UCSD-AML1 (cell line): ENCODE measurements around the gene KIF3C.
"Not testable (repeated sequence)": the region's sequence is repeated elsewhere in the genome, so short reads cannot be mapped to it uniquely, and the experiment has no call there.

ENCODE experiments used
- DNase-seq: peaks from one replicate; lab custom pipeline; 2025; ENCODE audit not compliant: unreplicated experiment; lab: John Stamatoyannopoulos, UW

The KIF3C gene

DNA sequence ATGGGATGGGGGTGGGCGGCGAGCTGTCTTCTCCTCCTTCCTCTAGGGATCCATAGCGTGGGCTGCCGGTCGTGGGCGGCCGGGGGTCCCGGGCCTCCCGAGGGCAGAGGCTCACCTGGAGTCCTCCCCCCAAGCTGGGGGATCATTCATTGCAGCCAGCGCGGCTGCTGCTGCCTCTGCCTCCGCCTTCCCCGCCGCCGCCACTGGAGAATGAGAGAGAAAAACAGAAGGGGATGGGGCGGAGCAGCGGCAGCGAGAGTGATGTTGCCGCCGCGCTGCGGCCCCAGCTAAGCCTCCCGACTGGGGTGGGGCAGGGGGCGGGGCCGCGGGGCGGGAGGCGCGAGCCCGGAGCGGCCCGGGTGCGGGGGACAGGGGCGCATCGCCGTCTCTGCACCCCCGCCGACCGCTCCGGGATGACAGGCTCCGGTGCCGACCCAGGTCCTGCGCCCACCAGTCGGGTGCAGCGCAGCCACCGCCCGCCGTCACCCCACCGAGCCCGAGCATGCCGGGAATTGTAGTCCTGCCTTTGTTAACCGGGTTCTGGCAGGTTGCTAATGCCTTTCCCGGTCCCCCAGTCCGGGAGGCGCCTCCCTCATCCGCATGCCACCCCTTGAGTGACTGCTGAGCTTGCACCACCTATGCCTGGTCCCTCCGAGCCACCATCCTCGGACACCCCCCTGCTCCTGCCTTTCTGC, at the start of gene KIF3C:
TSS of gene KIF3C (minus strand) at position 225 of the 695 bp plus-strand sequence. CDS start 580 bp downstream, outside the sequence.
- peak; percentile 72 for DNase-seq

DNA sequence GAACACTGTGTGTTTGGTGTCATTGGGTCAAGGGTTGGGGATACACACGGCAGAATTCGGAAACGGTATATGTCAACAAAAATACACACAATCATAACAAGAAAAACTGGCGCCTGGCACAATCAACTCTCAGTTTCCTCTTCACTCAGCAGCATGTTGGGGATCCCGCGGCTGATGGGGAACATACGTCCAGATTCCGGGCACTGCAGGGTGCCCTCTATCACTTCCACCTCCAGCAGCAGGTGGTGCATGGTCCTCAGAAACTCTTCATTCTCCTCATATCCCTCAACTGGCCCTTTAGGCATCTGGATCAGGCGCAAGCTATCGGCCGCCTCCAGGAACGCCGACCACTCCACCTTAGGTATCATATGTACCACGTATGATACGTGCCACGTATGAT, 45.8 kb upstream of the KIF3C start:
- not testable (repeated sequence) for DNase-seq

DNA sequence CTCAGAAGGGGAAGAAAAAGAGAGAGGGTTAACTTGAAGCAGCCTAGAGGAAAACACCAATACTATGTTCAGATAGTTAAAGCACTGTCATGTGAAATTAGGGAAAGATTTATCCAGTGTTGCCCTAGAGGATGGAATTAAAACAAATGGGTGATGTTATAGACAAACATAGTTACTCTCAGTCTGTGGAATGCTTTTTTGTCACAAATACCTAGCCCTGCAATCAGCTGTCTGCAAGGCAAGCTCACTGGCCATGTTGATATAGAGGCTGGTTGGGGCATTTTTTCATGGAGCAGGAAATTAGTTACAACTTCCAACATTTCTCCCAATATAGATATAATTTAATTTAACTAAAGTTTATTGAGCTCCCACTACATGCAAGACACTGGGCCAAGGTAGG, 43.2 kb upstream of the KIF3C start:
- no peak for DNase-seq

GRCh38 chr2:26024260-26024659, 42.0 kb upstream of the KIF3C start:
- DNase-seq, result no peak

GRCh38 chr2:26020231-26020640, 37.9 kb upstream of the KIF3C start:
- no peak for DNase-seq

DNA sequence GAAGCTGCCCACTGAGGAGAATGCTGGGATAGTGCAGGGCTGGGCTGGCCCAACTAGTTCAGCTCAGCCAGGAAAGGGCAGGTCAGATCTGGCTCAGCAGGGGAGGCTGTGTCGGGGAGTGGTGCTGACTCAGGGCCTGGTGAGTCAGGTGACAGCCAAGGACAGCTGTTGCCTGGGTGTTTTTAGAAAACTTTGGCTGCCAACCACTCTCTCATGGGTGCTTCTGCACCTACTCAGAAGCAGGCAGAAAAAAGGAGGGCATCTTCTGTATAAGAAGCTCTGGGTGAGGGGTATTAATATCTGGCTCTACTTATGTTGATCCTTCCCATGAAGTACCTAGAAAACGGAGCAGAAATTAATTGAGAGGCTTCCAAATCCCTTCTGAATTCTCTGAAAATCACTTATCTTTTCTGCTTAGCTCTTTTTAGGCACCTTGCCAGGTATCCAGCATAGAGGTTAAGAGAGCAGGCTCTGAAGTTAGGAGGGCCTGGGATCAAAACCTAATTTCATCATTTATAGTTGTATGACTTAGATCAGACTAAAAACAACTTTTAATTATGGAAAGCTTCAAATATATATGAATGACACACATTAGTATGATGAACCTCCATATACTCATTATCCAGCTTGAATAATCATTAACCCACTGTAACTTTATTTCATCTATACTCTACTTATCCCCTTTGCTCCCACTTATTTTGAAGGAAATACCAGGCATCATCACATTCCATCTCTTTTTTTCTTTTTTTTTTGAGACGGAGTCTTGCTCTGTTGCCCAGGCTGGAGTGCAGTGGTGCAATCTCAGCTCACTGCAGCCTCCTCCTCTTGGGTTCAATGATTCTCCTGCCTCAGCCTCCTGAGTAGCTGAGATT, 36.1 kb upstream of the KIF3C start:
- peak; percentile 56 for DNase-seq

GRCh38 chr2:26017464-26018183, 35.3 kb upstream of the KIF3C start:
- no peak for DNase-seq

DNA sequence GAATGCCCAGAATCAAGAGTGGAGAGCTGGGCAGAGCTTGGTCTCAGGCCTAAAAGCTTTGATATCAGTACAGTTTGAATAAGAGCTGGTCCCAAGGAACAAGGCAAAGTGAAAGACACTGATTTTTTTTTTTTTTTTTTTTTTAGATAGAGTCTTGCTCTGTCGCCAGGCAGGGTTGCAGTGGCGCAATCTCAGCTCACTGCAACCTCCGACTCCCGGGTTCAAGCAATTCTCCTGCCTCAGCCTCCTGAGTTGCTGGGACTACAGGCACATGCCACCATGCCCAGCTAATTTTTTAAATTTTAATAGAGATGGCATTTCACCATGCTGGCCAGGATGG, 34.4 kb upstream of the KIF3C start:
- not testable (repeated sequence) for DNase-seq

DNA sequence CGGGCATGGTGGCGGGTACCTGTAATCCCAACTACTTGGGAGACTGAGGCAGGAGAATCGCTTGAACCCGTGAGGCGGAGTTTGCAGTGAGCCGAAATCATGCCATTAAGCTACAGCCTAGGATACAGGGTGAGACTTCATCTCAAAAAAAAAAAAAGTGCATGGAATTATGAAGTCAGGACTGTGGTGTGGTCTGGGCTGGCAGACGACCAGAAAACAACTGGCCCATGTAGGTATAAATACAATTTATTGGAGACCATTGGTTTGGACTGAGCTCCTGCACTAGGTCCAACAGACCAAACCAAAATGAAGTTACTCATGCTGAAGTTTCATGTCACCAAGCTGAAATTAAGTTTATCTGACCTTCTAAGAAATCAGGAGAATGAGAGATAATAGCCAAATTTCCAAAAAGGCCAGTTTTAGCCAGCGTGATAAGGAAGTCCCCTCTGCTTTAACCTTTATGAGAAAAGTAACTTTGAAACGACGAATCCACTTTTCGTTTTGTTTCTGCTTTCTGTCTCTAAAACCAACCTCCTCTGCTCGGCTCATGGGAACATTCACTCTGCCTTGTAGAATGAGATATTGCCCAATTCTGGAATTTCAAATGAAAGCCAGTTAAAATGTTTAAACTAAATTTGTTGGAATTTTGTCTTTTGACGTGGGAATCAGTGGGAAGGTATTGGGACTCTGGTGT, 33.9 kb upstream of the KIF3C start:
- DNase-seq, result no peak

DNA sequence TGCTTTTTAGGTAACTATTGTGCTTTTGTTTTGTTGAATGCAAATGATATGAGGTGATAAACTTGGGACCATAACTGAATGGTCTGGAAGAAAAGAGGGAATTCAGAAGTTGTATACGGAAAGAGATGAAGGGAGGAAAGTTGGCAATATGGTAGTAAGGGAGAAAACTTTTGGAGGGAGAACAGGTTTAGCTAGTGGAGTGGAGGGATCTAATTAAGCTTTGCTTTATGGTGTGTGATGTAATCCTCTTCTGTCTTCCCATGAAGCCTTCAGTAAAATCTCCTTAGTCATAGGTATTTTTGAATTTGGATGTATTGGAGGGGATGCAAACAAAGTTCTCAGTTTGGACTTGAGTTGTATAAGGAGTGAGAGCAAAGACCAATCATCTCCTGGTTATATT, 31.4 kb upstream of the KIF3C start:
- DNase-seq, result no peak

GRCh38 chr2:26011990-26012856, 29.9 kb upstream of the KIF3C start:
- DNase-seq, result peak; percentile 40

GRCh38 chr2:26011609-26011989, 29.3 kb upstream of the KIF3C start:
- DNase-seq, result no peak

- no peak for DNase-seq
Observed at GRCh38 chr2:26010943-26011342, 28.6 kb upstream of the KIF3C start.

GRCh38 chr2:26009567-26009963, 27.3 kb upstream of the KIF3C start:
- no peak for DNase-seq

DNA sequence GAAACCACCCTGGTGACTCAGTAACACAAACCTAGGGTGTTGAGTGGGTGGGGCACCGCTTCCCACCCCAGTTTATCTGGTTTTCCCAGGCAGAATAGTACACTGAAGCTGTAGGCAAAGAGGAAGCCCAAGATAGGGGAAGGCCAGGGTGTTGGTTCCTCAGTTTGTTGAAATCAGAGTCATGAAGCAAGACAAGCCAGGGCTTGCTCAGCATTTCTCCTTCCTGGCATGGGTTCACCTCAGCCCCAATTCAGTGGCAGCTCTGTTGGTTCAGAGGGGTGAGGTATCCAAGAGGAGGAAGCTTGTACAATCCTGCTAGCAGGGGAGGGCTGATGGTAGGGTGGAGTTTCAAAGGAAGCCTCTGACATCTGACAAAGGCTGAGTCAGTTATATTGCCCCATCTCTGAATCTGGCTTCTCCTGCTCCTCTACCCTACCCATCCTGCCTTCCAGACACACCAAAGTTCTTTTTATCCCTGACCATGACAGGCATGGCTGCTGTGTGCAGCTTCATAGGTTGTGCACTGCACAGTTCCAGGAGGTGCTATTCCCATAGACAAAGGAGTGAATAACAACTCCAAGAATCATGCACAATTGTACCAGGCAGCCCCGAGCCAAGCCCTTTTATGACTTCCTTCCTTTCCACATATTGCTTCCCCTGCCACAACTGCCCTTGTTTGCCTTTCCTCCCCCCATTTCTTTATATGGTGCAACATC, 26.7 kb upstream of the KIF3C start:
- peak; percentile 79 for DNase-seq

DNA sequence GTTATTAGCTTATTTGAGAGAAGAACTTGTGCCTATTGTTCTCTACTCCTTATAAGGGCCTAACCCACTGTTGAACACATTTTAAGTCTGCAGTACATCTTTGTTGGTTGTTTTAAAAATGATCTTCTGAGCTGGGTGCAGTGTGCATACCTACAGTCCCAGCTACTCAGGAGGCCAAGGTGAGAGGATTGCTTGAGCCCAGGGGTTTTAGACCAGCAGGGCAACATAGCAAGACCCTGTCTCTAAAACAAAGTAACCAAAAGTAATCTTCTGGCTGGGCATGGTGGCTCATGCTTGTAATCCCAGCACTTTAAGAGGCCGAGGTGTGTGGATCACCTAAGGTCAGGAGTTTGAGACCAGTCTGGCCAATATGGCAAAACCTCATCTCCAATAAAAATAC, 25.8 kb upstream of the KIF3C start:
- no peak for DNase-seq

DNA sequence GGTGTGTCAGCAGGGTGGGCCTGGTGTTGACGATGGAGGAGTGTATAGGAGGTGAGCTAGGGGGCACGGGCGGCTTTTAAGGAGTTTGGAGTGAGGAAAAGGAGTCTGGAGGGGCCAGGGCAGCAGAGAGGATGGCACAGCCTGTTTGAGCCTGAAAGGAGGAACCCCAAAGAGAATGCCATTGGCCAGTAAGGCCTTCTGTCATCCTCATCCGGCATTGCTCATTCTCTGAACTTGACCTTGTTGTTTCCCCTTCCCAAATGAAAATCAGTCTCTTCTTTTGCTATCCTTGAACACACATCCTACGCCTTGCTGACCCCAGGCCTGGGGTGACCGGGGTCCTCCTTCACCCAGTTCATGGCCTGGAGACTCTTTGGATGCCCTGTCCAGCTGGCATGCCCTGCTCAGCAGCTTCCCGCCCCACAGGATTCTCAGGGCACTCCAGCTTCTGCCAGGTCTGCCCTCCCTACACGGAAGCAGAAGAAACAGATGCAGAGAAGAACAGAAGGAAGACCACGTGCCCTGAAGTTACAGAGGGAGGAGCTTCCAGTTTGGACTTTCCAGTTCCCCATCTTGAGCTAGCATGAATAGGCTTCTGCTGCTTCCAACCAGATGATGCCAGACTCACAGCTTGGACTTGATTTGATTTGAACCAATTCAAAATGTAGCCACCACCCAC, 20.5 kb upstream of the KIF3C start:
- DNase-seq, result peak; percentile 44

GRCh38 chr2:26001743-26002351, 19.6 kb upstream of the KIF3C start:
- peak; percentile 72 for DNase-seq
